A673 (cell line): Measurements from ENCODE around the gene SDE2. TPM values are rescaled to one million over a fixed set of nuclear protein-coding genes. Genes with fewer than 3 reads are reported as not detected.

Experiments used
- BruUV-seq: library from RNA; stranded (reverse); fragments of 400-500 nt; replicated peaks from 2 replicates; lab custom pipeline; 2021; lab: Mats Ljungman, UMichigan
- CTCF ChIA-PET: fragments of 300-600 bp; sonication (Branson Sonifier 250); formaldehyde crosslinking; loops from one replicate; lab custom pipeline; 2022; ENCODE audit warnings: antibody characterized with exemption; lab: Charles Lee
- POLR2A ChIA-PET: fragments of 300-600 bp; sonication (Branson Sonifier 250); formaldehyde crosslinking; loops from one replicate; lab custom pipeline; 2022; ENCODE audit warnings: antibody characterized with exemption; ENCODE audit not compliant: low non-redundant PET; lab: Charles Lee
- DNase-seq: peaks from one replicate; pipeline ENCODE4 v3.0.0-alpha.2; 2015; ENCODE audit warnings: low spot score
- H3K27ac ChIP-seq: fragments of 200-600 bp; sonication (generic); 2 replicates; pipeline ENCODE4 v1.5.1; 2016; ENCODE audit warnings: mixed run types, low read depth, mild to moderate bottlenecking, mixed read lengths, antibody characterized with exemption, low read length; ENCODE audit not compliant: poor library complexity, severe bottlenecking
- H3K27me3 ChIP-seq: fragments of 200-600 bp; sonication (generic); replicated peaks from 2 replicates; pipeline ENCODE4 v1.6.1; 2017; ENCODE audit warnings: mixed run types, low read depth, mild to moderate bottlenecking, mixed read lengths, antibody characterized with exemption, low read length; ENCODE audit not compliant: insufficient read depth, poor library complexity
- H3K36me3 ChIP-seq: fragments of 200-600 bp; sonication (generic); 2 replicates; pipeline ENCODE4 v1.6.1; 2016; ENCODE audit warnings: mixed run types, mild to moderate bottlenecking, mixed read lengths, antibody characterized with exemption, low read length; ENCODE audit not compliant: insufficient read depth, poor library complexity, severe bottlenecking
- H3K4me1 ChIP-seq: fragments of 200-600 bp; sonication (generic); 2 replicates; pipeline ENCODE4 v1.6.1; 2017; ENCODE audit warnings: mixed run types, mild to moderate bottlenecking, mixed read lengths, antibody characterized with exemption, low read length; ENCODE audit not compliant: insufficient read depth, poor library complexity, severe bottlenecking
- H3K4me3 ChIP-seq: fragments of 200-600 bp; sonication (generic); 2 replicates; pipeline ENCODE4 v1.5.1; 2016; ENCODE audit warnings: low read depth, mixed run types, mild to moderate bottlenecking, mixed read lengths, low read length; ENCODE audit not compliant: poor library complexity, severe bottlenecking
- H3K9me3 ChIP-seq: fragments of 200-600 bp; sonication (generic); 2 replicates; pipeline ENCODE4 v1.6.1; 2016; ENCODE audit warnings: mixed run types, low read depth, mild to moderate bottlenecking, mixed read lengths, antibody characterized with exemption, low read length; ENCODE audit not compliant: poor library complexity, severe bottlenecking
- EZH2 ChIP-seq: fragments of 200-600 bp; sonication (generic); IDR thresholded peaks from 2 replicates; pipeline ENCODE4 v1.6.1; 2017; ENCODE audit warnings: borderline replicate concordance, low read depth, mild to moderate bottlenecking, mixed read lengths, antibody characterized with exemption, low read length; ENCODE audit not compliant: poor library complexity, severe bottlenecking
- intact Hi-C: fragments of 100-400 bp; cut with micrococcal nuclease; formaldehyde crosslinking; loops from one replicate; pipeline ENCODE4 v1.10.0; 2022; ENCODE audit not compliant: unreplicated experiment
- total RNA-seq: library from RNA; stranded (reverse); gene quantifications from 2 replicates; pipeline ENCODE4 v1.2.3, GENCODE V29; 2021
- TF ChIP-seq, protein P1 (sequence below): fragments of 300-800, 200-600 bp; sonication (generic); conservative IDR thresholded peaks from 2 replicates; pipeline ENCODE4 v1.5.1; 2017; ENCODE audit warnings: low read depth, mild to moderate bottlenecking, antibody characterized with exemption, low read length, moderate library complexity, mixed read lengths

SDE2 gene
- total RNA-seq, 1 experiment from 2014 or later = 26.7 TPM

DNA sequence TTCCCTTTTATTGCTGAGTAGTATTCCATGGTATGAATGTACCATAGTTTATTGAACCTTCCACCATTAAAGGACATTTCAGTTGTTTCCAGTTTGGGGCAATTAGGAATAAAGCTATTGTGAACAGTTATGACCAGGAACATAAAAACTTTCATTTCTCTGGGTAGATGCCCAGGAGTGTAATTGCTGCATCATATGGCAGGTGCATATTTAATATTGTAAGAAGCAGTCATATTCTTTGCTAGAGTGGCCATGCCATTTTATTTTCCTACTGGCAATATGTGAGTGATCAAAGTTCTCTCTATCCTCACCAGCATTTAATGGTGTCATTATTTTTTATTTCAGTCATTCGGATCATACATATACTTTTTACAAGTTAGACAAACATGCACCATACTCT is 39.5 kb upstream of the SDE2 start:
- DNase-seq = no peak
- H3K27me3 ChIP-seq = no peaks in the 10 kb centered on the region
- H3K4me3 ChIP-seq = no peak overlapping the region
- H3K4me1 ChIP-seq = no peaks in the 10 kb centered on the region
- no peaks in the 10 kb centered on the region for H3K9me3 ChIP-seq
- H3K36me3 ChIP-seq = no peaks in the 10 kb centered on the region
- no TSS peak for BruUV-seq
- ChIA-PET CTCF (no interaction called here), POLR2A (no interaction called here)
- no peak overlapping the region for H3K27ac ChIP-seq
- intact Hi-C loops = no loop called here
- TF ChIP-seq, protein P1, sequence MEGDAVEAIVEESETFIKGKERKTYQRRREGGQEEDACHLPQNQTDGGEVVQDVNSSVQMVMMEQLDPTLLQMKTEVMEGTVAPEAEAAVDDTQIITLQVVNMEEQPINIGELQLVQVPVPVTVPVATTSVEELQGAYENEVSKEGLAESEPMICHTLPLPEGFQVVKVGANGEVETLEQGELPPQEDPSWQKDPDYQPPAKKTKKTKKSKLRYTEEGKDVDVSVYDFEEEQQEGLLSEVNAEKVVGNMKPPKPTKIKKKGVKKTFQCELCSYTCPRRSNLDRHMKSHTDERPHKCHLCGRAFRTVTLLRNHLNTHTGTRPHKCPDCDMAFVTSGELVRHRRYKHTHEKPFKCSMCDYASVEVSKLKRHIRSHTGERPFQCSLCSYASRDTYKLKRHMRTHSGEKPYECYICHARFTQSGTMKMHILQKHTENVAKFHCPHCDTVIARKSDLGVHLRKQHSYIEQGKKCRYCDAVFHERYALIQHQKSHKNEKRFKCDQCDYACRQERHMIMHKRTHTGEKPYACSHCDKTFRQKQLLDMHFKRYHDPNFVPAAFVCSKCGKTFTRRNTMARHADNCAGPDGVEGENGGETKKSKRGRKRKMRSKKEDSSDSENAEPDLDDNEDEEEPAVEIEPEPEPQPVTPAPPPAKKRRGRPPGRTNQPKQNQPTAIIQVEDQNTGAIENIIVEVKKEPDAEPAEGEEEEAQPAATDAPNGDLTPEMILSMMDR = no peak
- TF ChIP-seq EZH2 = no peak

DNA sequence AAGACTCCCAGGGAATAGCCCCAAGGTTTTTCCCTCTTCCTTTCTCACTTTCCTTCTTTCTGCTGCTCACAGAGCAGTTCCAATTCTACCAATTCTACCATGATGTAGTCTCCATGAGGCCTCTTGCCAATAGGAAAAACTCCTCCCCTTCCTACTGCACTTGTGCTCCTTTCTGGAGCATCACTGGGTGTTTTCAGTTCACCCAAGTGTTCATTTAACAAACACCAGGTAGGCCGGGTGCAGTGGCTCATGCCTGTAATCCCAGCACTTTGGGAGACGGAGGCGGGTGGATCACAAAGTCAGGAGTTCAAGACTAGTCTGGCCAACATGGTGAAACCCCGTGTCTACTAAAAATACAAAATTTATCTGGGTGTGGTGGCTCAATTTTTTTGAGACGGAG is 36.8 kb upstream of the SDE2 start:
- H3K27me3 ChIP-seq = no peaks in the 10 kb centered on the region
- no peaks in the 10 kb centered on the region for H3K4me1 ChIP-seq
- ChIA-PET CTCF (interaction anchor here (0.7 kb wide), 1 partner anchor 18 kb away, joined by 7 read pairs; no protein-coding TSS in a partner anchor), POLR2A (no interaction called here)
- no peaks in the 10 kb centered on the region for H3K9me3 ChIP-seq
- H3K4me3 ChIP-seq = no peak overlapping the region
- intact Hi-C loops = no loop called here
- H3K27ac ChIP-seq = no peak overlapping the region
- H3K36me3 ChIP-seq = no peaks in the 10 kb centered on the region
- TF ChIP-seq EZH2 = no peak
- TF ChIP-seq, protein P1 = no peak
- BruUV-seq = no TSS peak
- no peak for DNase-seq

DNA sequence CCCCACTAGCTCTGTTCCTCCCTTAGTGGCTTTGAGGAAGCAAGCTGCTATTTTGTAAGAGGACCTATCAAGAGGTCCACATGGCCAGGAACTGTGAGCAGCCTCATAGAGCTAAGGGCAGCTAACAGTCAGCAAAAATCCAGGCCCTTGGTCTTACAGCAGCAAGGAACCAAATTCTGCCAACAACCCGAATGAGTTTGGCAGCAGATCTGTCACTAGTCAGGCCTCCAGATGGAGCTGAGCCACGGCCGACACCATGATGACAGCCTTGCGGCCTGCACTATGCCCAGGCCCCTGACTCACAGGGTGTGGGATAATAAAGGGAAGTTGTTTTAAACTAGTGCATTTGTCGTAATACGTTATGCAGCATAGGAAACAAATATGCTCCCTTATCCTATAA is 35.3 kb upstream of the SDE2 start:
- no peak for DNase-seq
- no peaks in the 10 kb centered on the region for H3K4me1 ChIP-seq
- H3K36me3 ChIP-seq = no peaks in the 10 kb centered on the region
- no peak overlapping the region for H3K4me3 ChIP-seq
- CTCF ChIA-PET = no interaction called here
- H3K27me3 ChIP-seq = no peaks in the 10 kb centered on the region
- intact Hi-C loops = no loop called here
- no TSS peak for BruUV-seq
- POLR2A ChIA-PET = no interaction called here
- TF ChIP-seq EZH2 = no peak
- TF ChIP-seq, protein P1 = no peak
- H3K9me3 ChIP-seq = no peaks in the 10 kb centered on the region
- H3K27ac ChIP-seq = no peak overlapping the region
